GM18951 (cell line): ENCODE data around the gene RASL10B.
"Not testable (repeated sequence)": the region's sequence is repeated elsewhere in the genome, so short reads cannot be mapped to it uniquely, and the experiment has no call there.

Source experiments
- POLR2A ChIP-seq: IDR thresholded peaks from 4 replicates; pipeline ENCODE4 v1.6.1; 2011; ENCODE audit warnings: mild to moderate bottlenecking; ENCODE audit not compliant: insufficient read length, insufficient read depth; ENCODE audit errors: extremely low read depth
- in situ Hi-C: fragments of 300-500 bp; cut with MboI; formaldehyde crosslinking; loops from one replicate; pipeline ENCODE4 v1.12.0; 2022; ENCODE audit warnings: low sequenced_read_pairs, mixed read lengths, inconsistent platforms; ENCODE audit not compliant: unreplicated experiment

The RASL10B gene, protein sequence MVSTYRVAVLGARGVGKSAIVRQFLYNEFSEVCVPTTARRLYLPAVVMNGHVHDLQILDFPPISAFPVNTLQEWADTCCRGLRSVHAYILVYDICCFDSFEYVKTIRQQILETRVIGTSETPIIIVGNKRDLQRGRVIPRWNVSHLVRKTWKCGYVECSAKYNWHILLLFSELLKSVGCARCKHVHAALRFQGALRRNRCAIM

DNA sequence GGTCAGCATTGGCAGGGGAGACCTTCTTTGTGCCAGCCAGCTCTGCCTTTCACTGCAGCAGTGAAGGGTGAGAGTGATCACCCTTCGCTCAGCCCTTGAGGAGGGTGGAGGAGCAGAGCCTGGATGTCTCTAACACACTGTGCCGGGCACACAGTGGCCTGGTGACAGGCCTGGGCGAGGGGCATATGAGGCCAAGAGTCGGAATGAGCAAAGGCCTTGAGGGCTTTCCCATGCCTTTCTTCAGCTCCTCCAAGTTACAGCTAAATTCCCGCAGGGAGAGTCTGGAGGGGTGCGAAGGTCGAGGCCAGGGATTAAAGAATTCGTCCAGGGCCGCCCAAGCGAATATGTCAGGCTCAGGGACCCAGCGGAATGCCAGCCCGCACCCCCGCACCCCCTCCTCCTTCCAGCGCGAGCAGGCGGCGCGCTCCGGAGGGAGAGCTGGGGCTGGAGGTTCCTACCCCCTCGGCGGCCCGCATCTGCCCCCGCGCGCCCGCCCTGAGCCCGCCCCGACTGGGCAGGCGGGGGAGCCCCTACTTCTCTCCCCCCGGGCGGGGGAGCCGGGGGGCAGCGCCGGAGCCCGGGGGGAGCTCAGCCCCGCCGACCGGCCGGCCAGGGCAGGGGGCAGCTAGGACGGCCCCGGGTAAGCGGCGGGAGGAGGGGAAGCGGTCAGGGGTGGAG lies at the start of gene RASL10B:
TSS of gene RASL10B (plus strand) at position 401 of the 678 bp plus-strand sequence. CDS start 3,546 bp downstream, outside the sequence.
- in situ Hi-C loops: loop anchor here (25.0 kb wide), 1 partner anchor 569 kb away; no protein-coding TSS in a partner anchor
- TF ChIP-seq POLR2A: no peak

DNA sequence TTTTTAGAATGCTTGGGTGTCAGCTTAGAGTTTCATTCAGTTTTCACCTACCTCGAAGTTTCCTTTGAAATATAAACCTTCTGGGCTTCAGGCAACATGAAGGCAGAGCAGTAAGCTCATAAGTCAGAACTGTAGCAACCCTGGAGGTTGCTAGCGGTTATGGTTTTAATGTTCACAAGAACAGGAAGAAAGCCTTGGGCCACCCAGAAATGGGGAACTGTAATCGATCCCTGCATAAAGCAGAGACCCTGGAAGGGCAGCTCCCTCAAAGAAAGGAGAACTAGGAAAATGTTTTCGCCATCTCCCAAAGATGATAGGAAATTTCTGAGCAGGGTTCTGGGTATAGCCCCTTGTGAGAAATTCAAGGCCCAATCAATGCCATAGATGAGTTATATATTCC lies 47.8 kb upstream of the RASL10B start:
- in situ Hi-C loops: no loop called here
- no peak for TF ChIP-seq POLR2A

DNA sequence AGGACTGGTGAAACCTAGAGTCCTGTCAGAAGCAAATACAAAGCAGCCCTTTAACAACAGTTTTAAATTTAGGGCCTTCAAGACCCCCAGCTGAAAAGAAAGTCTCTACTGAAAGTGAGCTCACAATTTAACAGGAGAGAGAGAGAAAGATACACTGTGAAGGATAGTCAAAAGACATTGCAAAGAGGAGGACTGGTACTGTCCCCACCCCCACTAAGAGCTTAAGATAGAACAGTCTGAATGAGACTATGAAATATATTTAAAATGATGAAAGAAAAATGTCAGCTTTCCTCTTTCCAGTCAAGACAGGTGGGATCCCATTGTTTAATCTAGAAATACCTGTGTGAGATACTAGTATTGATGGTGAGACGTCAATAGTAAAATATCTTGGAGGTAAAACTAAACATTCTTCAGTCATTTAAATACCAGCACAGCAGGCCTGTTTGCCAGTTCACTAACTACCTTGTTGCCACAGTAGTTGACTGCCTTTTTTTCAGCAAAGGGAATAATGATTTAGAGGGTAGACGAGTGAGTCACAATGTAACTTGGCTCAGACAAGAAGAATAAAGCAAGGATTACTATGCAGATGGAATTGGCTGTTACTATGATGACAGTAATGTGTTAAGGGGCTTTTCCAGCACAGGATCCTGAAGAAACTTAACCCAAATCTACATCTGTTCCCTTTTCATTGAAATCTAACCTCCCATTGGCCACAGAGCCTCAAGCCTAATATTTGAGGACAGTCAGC lies 47.2 kb upstream of the RASL10B start:
- TF ChIP-seq POLR2A: no peak
- in situ Hi-C loops: no loop called here

DNA sequence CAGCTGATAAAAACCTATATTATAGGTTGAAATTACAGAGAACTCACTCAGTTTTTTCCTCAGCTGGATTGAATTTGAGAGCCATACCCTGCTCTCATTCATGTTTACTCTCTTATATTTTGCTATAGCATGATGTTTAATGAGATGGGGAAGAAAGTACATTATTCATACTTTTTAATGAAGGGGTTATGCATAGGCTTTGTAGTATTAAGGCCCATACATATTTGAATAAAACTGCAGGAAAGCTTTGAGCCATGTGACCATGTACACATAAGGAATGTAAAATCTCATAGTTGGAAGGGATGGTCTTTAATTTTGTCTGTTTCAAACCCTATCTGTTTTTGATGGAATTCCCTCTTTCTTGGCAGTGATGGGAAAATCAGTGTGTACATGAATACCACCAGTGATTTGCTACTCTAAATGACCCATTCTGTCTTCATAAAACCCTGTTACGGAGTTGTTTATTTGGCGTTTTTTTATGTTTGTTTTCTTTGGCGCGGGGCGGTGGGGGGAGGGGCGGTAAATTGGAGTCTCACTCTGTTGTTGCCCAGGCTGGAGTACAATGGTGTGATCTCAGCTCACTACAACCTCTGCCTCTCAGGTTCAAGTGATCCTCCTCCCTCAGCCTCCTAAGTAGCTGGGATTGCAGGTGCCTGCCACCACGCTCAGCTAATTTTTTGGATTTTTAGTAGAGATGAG lies 38.8 kb upstream of the RASL10B start:
- TF ChIP-seq POLR2A: no peak
- in situ Hi-C loops: no loop called here

DNA sequence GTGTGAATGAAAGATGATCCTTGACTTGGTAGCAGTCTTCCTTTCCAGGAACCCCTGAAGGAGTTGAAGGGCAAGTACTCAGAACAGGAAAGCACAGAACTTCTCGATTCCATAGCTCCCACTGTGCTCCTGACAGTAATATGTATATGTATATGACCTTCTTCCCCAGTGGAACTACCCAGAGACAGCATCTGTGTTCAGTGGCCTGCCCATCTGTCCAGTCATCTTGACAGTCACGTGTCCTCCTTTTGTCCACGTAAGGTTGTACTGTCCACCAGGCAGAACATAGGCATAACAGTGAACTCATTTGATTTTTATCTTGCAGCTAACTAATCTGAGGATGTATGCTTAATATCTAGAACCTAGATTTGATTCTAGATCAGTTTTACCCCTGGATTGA lies 37.8 kb upstream of the RASL10B start:
- in situ Hi-C loops: no loop called here
- no peak for TF ChIP-seq POLR2A

DNA sequence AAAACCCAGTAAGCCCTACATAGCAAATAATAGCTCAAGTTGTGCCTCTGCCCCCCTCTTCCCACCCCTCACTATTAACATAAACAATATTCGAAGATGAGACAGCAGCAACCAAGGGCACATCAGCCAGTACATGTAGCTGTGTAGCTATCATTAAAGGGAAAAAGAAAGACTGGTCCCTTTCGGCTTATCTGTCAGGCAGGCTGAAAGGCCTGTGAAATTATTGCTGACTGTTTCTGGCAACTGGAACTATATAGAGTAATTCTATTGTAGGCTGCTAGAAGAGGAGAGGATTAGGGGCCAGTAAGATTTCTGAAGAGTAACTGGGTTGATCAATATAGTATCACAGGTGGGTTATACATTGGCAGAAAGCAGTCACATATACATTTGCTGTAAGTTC lies 36.5 kb upstream of the RASL10B start:
- in situ Hi-C loops: no loop called here
- TF ChIP-seq POLR2A: no peak

DNA sequence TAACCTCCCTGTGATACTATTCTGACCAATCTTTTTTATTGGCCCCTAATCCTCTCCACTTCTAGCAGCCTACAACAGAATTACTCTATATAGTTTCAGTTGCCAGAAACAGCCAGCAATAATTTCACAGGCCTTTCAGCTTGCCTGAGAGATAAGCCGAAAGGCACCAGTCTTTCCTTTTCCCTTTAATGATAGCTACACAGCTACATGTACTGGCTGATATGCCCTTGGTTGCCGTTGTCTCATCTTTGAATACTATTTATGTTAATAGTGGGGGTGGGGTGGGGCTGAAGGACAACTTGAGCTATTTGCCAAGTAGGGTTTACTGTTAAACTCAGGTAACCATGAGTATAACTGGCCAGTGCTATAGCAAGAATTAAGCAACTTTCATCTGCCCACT lies 35.8 kb upstream of the RASL10B start:
- TF ChIP-seq POLR2A: no peak
- in situ Hi-C loops: no loop called here

DNA sequence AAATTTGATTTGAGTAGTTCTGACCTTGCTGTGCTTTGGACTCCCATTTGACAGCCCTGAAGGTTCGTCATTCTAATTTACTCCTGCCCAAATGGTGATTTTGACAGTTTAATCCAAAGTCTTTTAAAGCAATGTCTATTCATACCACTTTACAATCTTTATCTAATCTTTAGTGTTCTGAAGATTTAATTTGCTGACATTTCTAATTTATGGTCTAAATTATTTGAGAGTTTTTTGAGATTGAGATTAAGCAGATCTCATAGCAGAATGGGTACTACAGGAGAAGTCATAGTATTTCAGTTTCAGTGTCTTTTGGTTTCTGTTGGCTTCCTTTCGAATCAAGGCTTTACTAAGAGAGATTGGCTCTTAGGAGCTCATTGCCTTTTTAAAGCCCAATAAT lies 32.6 kb upstream of the RASL10B start:
- in situ Hi-C loops: no loop called here
- no peak for TF ChIP-seq POLR2A

DNA sequence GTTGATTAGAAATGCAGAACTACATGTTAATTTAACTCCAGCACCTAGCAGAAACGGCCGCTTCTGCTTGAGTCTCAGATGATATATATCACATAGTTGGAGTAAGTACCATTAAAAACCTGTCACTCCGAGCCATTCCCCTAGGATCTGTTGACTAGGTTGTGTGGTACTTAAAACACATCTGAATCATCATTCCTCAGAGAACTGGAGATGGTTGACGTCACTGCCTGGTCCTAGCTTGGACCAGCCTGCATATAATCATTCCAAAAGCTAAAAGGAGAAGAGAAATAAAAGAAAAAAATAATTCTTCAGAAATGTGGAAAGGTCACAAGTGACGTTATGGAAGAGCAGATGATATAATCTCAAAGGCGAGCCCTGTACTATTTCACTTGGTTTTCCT lies 31.3 kb upstream of the RASL10B start:
- no peak for TF ChIP-seq POLR2A
- in situ Hi-C loops: no loop called here

DNA sequence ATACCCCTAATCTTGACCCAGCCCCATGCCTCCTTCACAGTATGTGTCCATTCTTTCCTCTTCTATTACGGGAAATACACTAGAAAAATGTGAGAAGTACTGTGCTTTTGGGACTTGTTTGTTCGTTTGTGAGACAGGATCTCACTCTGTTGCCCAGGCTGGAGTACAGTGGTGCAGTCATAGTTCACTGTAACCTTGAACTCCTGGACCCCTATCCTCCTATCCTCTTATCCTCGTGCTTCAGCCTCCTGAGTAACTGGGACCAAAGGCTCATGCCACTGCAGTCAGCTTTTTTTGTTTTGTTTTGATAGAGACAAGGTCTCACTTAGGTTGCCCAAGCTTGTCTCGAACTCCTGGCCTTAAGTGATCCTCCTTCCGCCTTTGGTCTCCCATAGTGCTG lies 29.9 kb upstream of the RASL10B start:
- in situ Hi-C loops: no loop called here
- no peak for TF ChIP-seq POLR2A

DNA sequence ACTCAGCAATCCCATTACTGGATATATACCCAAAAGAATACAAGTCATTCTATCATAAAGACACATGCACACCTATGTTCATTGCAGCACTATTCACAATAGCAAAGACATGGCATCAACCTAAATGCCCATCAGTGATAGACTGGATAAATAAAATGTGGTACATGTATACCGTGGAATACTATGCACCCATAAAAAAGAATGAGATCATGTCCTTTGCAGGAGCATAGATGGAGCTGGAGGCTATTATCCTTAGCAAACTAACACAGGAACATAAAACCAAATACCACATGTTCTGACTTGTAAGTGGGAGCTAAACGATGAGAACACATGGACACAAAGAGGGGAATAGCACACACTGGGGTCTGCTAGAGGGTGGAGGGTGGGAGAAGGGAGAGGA lies 28.1 kb upstream of the RASL10B start:
- in situ Hi-C loops: not testable (repeated sequence)

DNA sequence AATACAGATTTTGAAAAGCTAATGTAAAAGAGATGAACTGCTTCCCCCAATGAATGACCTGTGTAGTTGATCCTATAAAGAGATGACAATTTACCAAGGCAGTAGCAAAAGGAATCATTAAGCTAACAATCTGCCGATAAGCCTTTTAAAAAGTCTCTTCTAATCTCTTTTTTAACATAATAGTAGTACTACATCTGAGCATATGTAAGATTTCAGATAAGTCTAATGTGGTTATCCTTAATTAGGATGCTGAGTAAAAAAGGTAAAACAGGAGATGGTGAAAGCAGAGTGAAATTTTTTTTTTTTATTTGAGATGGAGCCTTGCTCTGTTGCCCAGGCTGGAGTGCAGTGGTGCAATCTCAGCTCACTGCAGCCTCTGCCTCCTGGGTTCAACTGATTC lies 26.2 kb upstream of the RASL10B start:
- in situ Hi-C loops: no loop called here

DNA sequence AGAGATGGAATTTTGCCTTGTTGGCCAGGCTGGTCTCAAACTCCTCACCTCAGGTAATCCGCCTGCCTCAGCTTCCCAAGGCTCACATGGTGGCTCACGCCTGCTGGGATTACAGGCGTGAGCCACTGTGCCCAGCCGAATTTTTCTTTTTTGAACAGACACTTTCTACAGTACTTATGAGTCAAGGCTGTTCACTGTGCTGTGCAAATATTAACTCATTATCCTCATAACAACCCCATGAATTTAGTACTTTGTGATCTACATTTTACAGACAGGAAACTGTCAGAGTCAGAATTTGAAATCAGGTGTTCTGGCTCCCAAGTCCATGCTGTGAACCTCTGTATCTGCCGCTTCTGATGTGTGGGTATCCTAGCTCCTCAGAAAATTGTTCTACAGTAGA lies 25.7 kb upstream of the RASL10B start:
- in situ Hi-C loops: no loop called here

More for the DNA sequence above, 26.2 kb upstream of the RASL10B start:
- no peak for TF ChIP-seq POLR2A

More for the DNA sequence above, 25.7 kb upstream of the RASL10B start:
- TF ChIP-seq POLR2A: no peak
